ENCODE results near the gene SNTB2.

Gene SNTB2

DNA sequence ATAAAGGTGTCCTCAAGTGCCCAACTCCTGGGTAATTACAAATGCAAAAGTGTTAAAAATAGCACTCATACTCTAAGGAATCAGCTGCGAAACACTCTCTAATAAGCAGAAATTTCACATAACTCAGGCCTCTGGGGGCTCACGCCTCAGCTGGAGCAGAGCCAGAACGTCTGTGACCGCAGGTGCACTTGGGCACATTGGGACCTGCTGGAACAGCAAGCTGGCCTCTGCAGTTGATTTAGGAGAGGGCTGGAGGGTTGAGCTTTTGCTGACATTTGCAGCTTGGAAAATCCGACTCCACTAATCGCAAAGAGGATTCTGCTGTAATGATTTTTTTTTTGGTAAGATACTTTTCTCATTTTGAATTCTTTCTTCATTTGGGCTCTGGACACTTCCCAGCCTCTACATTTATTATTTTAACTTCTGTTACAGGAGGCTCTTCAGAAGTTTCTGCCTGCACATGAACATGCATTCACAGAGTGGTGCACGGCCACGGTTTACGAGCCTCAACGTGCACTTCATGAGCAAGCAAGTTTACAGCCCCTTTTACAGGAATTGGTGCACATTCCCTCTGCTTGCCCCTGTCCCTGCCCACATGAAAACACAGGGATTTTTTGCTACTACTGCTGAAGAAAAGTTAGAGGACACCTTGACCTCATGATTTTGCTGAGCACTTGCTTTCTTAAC, 4.1 kb upstream of the SNTB2 start:
- no peak for DNase-seq

DNA sequence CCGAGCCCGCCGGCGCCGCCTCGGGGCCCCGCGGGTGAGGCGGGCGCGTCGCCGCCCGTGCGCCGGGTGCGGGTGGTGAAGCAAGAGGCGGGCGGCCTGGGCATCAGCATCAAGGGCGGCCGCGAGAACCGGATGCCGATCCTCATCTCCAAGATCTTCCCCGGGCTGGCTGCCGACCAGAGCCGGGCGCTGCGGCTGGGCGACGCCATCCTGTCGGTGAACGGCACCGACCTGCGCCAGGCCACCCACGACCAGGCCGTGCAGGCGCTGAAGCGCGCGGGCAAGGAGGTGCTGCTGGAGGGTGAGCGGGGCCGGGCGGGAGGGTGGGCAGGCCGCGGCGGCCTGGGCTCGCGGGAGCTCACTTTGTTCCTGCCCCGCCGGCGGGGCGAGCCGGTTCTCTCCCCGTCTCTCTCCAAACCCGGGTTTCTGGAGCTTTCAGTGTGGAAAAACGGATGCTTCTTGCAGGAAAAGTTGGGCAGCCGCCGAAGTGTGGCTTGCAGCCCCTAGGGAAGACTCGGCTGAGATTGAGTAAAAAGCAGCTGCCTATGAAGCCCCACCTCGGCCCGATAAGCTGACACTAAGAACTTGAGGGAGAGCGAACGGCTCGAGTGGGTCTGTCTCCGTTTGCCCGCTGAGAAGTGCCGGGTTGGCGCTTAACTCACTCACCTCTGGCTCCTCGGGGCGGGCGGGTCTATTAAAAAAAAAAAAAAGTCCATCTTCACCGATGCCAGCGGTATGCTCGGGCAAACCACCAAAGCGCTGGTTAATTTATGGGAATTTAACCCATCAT, 677 bp downstream of the SNTB2 start:
- peak; percentile 25 for DNase-seq

DNA sequence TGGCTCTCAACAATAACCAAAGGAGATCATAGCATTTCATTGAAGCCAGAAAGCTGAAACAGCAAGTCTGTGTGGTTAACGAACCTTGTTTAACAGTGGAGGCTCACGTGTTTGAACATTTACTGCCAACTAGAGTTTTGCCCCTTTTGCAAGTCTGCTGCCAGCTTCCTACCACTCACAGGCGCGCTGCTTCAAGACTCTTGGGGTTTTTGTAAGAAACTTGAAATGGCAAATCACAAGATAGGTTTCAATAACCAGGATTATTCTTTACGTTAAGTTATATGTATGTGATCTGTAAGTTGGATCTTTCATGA, 1.2 kb downstream of the SNTB2 start:
- DNase-seq, result no peak

DNA sequence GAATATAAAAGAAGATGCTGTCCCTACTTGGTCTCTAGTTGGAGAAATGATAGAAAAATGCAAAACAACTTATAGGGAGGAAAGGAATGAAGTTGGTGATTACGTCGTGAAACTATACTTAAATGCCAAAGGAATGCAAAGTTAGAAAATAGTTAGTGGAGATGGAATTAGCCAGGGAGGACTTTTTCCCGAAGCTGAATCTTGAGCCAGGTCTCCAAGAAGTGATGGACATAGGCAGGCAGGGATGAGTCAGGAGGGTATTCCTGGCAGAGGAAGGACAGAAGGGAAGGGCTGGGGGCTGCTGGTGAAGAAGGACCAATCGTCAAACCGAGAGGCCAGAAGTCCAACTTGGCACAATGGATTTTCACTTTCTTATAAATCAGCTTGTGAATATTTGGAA, 1.8 kb downstream of the SNTB2 start:
- DNase-seq, result peak; percentile 70

DNA sequence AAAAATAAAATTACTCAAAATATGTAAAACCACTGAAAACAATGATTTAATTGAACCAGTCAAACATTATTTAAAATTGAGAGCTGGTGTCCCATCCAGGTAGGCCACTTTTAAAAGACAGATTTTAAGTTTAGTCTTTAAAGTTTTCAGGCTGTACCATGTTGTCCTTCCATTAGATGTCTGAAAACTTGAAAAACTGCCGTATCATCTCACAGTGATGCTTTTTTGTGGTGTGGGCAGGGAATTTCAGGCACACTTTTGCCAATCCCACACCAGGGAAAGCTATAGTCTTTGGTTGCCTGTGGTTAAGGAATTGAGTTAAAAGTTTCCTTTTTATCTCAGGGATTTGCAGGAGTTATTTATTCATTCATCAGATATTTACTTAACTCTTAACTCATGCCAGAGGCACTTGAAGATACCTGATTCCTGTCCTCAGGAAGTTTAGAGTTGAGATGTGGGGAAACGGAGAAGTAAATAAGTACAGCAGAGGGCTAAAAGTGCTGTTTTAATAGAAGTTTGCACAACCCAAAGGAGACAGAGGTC, 3.2 kb downstream of the SNTB2 start:
- peak; percentile 31 for DNase-seq

DNA sequence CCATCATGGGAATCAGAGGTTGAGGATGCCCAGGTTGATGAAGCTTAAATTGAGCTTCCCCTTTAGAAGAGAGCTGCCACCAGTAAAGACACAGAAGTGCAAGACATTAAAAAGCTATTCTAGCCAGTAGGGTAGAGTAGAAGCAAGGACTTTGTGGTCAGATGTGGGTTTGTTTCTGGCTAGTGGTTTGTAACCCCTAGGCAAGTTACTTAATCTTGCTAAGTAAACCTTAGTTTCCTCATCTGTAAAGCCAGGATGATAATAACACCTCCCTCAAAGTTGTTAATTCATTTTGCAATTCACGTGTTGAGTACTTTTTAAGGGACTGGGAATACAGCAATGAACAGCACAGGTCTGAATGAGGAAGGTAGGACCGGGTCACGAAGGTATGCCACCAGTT, 3.6 kb downstream of the SNTB2 start:
- DNase-seq, result no peak

DNA sequence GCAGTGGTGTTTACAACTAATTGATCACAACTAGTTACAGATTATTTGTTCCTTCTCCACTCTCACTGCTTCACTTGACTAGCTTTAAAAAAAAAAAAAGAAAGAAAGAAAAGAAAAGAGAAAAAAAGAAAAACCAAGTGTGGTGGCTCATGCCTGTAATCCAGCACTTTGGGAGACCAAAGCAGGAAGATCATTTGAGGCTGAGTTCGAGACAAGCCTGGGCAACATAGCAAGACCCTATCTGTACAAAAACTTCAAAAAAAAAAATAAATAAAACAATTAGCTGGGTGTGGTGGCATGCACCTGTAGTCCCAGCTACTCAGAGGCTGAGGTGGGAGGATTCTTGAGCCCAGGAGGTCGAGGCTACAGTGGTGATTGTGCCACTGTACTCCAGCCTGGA, 4.2 kb downstream of the SNTB2 start:
- no peak for DNase-seq

DNA sequence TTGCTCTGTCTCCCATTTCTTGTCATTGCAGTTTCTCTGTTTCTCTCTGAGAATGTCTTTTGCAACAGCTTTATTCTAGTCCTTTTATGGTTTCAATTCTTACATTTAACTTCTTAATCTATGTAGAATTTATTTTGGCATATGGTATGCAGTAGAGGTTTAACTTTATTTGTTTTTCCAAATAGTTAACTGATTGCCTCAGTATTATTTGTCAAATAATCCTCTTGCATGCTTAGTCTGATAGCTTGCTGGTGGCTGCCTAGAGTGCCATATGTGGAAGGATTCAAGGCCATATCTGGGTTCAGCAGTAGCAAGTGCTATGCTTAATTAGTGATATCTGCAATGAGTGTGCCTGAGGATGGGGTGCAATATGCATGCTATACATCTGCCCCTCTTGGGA, 6.9 kb downstream of the SNTB2 start:
- peak; percentile 28 for DNase-seq

DNA sequence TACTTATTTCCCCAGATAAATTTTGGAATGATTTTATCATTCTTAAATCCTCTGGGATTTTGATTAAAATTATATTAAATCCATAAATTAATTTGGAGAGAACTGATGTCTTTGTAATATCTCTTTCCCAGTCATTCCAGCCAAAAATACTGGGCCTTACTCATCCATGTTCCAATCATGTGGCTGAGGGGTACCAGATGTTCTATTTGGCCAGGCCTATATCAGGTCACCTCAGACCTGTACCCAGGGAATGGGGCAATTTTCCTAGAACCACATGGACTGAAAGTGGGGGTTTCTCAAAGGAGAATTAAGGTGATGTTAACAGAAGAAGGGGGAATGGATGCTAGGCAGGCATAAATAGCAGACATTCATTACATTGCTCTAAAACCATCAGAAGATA, 7.5 kb downstream of the SNTB2 start:
- no peak for DNase-seq

DNA sequence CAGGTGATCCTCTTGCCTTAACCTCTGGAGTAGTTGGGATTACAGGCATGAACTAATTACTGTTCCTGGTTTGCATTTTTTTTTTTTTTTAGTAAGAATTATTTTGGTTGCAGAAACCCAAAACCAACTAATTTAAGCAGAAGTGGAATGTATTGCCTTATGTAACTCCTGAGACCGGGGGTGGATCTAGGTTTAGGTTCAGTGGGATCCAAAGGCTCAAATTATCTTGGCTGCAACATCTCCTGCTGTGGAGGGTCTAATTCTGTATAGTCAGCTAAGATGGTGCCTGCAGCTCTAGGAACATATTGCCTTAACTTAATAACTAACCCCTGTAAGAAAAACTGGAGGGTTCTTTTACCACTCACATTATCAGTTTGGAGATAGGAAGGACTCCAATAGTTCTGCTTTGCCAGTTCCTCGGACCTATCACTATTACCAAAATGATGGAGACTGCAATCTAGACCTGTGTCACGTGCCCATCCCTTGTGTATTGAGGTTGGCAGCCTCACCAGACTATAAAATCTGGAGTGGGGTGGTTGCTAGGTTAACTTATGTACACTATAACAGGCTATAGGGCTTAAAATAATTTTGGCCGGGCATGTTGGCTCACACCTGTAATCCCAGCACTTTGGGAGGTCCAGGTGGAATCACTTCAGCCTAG, 8.5 kb downstream of the SNTB2 start:
- DNase-seq, result no peak

DNA sequence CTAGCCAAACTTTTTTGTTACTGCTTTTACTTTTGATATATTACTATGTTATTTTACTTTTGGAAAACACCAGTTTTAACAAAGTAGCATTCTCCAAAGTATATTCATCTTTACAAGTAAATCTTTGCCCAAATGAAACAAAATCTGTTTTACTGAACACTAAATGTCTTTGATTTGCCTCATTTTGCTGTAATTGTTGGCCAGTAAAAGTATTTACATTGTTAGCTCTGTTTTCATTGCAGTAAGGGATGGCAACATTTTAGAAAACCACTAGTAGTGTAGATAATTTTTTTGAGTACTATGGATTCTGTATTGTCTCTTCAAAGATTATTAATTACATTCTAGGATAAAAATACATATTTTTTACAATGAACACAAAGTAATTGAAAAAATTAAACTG, 10.6 kb downstream of the SNTB2 start:
- DNase-seq, result no peak

DNA sequence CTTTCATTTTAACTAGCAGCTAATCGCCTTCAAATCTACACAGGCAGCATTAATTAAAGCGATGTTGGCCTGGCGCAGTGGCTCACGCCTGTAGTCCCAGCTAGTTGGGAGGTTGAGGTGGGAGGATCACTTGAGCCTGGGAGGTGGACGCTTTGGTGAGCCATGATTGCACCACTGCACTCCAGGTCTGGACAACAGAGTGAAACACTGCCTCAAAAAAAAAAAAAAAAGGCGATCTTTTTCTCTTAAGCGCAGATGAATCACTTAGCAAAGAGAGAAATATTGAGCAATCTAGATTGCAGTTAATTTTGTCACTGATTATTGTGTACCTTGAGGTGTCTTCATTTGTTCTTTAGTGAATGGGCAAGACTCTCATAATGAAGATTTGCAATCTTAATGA, 12.4 kb downstream of the SNTB2 start:
- DNase-seq, result peak; percentile 39

DNA sequence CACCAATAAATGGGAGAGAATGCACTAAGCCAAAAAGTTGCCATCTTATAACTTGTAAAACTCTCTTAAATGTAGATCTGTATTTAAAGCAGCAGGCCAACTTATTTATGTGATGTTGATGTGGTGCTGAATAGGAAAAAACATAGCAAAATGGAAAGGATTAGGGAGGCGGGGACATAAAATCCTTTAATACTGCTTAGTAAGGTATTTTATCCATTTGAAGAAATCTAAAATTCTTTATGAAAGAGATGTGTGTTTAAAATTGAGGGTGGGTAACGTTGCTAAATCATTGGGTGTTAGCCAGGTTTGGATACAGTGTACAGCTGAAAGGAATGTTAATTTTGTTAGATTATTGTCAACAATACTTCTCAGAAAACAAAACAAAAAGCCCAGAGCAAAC, 14.3 kb downstream of the SNTB2 start:
- no peak for DNase-seq

DNA sequence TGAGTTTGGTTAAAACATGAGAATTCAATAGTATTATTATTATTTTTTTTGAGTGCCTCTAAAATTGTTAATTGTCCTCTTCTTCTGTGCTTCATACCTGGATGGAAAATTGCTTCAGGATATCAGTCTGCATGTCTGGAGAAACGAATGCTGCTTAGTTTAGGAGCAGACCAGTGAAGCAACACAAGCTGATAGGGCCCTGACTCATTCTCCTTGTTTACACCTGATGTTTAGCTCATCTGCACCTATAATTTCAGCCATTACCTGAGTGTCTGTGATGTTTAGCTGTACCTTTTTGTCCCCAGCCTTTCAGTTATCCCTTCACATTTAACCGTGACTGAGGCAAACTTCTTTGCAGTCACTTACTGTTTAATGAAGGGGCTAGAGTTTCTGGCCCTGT, 14.8 kb downstream of the SNTB2 start:
- DNase-seq, result no peak

DNA sequence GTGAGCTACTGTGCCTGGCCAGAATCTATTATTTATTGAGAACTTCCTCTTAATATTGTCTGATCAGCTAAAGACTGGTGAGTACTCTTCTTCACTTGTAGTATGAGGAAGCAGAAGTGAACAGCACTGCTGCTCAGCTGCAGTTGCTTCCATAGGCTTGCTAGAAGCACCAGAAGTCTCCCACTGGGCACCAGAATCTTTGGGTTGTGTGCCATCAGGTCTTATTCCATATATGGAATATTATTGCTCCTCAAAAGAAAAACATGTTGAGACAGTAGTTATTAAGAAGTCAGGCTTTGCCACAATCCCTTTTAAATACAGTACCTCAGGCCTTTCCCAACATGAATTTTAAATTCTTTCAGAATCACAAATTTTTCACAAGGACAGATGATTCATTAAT, 17.2 kb downstream of the SNTB2 start:
- no peak for DNase-seq

DNA sequence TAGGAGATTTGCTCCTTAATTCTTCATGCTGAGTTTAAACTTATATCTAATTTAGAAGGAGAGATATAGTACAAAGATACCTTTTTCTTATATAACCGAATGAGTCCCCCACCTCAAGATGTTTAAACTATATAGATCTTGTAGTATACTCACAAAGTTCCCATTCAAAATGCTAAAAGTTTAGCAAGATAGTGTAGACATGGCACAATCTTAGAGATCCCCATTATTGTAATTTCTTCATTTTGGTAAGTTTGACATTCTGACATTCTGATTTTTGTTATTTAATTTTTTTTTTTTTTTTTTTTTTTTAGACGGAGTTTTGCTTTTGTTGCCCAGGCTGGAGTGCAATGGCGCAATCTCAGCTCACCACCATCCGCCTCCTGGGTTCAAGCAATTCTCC, 22.8 kb downstream of the SNTB2 start:
- DNase-seq, result no peak

DNA sequence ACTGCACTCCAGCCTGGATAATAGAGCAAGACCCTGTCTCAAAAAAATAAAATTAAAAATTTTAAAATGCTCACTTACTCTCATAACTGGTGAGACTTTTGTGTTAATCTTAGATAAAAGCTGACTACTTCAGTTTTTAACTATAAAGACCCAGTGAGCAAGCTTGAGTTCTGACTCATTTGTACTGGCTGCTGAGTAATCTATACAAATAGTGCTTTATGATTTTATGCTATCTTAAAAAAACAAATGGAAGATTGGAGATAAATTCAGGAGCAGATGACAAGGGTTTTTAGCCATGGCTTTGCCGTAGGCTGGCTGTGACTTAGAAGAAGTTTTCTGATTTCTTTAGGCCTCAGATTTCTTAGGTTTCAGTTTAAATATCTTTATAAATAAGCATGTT, 30.5 kb downstream of the SNTB2 start:
- DNase-seq, result peak; percentile 53

DNA sequence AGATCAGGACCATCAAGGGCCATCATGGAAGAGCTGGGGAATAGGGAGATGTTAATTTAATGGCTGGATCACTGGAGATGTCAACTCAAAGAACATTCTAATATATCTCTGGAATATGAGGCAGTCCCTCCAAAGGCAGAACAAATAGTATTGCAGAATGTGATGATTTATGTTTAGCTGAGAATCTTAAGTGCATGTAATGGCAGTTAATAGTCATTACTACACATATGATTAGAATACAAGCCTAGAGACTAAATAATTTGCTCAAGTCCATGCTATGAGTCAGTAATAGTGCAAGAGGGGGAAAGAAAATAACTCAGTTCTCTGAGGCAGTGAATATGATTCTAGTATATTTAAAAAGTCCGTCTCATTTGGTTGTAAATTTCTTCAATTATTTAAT, 32.3 kb downstream of the SNTB2 start:
- peak; percentile 11 for DNase-seq

DNA sequence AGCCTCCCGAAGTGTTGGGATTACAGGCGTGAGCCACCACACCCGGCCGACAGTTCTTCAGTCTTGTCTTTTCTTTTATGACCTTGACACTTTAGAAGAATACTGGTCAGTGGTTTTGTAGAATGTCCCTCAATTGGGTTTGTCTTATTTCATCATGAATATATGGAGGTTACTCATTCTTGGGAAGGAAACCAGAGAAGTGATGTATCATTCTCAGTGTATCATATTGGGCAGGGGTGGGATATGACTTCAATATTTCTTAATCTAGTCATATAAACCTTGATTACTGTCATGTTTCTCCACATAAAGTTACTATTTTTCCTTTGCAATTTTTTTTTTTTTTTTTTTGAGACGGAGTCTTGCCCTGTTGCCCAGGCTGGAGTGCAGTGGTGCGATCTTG, 36.9 kb downstream of the SNTB2 start:
- DNase-seq, result peak; percentile 63

DNA sequence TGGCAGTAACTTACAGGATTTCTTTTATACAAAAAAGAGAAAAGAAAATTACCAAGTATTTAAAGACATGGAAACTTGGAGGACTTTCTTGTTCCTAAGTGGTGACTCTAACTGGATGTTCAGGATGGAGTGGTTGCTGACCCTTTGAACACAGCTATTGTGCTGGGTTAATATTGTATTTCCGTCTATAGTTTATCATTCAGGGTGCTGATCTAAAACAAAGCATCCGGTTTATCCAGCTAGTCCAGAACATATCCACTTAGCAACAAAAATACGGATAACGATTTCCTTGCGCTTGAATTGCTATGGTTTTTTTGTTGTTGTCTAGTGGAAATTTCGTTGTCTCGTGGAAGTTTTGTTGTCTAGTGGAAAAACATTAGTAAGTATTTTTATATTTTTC, 38.2 kb downstream of the SNTB2 start:
- no peak for DNase-seq

DNA sequence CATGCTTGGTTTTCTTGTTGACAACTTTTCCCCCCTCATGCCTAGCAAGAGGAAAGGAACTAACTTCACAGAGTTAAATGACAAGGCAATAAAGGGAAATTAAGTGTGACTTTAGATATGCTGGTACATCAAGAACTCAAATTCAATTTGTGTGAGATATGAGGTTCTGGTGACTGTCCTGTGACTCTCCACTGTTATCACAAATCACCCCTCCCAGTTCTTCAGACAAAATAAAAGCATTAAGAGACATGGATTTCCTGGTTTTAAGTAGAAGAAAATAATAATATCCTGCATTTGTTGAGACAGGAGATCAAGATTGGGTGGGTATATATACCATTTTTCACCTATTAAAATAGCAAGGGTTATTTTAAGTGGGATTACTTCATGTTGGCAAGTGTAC, 46.2 kb downstream of the SNTB2 start:
- no peak for DNase-seq

DNA sequence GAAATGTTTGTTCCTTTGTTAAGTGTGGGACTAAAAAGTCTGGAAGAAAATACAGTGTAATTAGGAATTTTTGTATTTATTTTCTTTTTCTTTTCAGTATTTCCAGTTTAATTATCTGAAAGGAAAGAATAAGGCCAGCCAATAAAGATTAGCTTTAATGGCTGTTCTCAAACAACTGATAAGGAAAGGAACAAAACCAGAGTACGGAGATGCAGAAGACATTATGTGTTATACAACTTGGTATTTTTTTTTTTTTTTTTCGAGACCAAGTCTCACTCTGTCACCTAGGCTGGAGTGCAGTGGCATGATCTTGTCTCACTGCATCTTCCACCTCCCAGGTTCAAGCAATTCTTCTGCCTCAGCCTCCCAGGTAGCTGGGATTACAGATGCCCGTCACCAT, 47.5 kb downstream of the SNTB2 start:
- DNase-seq, result no peak

DNA sequence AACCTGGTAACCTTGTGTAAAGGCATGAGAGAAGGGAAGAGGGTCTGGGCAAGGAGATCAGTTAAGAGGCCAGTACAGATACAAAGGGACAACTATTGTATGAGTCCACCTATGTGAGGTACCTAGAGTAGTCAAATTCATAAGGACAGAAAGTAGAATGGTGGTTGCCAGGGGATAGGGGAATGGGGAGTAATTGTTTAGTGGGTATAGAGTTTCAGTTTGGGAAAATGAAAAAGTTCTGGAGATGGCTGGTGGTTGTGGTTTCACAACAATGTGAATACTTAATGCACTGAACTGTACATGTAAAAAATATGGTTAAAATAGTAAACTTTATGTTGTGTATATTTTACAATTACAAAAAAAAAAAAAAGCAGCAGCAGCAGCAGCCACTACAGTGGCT, 49.4 kb downstream of the SNTB2 start:
- no peak for DNase-seq

DNA sequence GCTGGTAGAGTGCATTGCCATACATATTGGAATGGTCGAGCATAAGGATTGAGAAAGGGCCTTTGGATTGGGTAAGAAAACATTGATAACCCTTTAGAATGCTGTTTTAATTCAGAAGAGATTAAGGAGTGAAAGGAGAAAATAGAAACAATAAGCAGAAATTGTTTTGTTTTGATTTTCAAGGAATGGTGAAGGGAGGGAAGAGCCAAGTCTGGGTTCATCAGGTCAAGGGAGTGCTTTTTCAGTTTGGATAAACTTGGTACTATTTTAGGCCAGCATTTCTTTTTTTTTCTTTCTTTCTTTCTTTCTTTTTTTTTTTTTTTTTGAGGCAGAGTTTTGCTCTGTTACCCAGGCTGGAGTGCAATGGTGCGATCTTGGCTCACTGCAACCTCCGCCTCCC, 50.3 kb downstream of the SNTB2 start:
- DNase-seq, result no peak
